ENCODE results near the gene POLN. TPM values are rescaled to one million over a fixed set of nuclear protein-coding genes. Genes with fewer than 3 reads are reported as not detected.

POLN gene
- polyA plus RNA-seq (2012; ENCODE audit: insufficient read length, low read depth), result 0.43 TPM

GRCh38 chr4:2241410-2242353 is at the start of gene POLN, which contains the start of gene HAUS3:
Gene POLN (minus strand): TSS chr4:2242121. CDS start chr4:2229231, 12,890 bp downstream.
Gene HAUS3 (minus strand): TSS chr4:2242121. CDS start chr4:2240946, 1,175 bp downstream.
- peak; percentile 67; the same call in 1 of the 2 replicates for TF ChIP-seq TAF1 (IDR thresholded peaks at IDR 0.05; ENCODE audit: borderline replicate concordance, insufficient read depth, low read length)
- no peak; the same call in 1 of the 2 replicates for TF ChIP-seq SIN3A (IDR thresholded peaks at IDR 0.05; ENCODE audit: borderline replicate concordance, insufficient read depth, low read length)
- TF ChIP-seq FOXP2 (optimal IDR thresholded peaks at IDR 0.05; ENCODE audit: borderline replicate concordance, extremely low read depth, extremely low read length, insufficient read depth), result no peak
- no peak for TF ChIP-seq REST (IDR thresholded peaks at IDR 0.05; ENCODE audit: insufficient read depth in 1 of 2, low read depth in 2 of 2, low read length in 2 of 2)
- TF ChIP-seq POLR2AphosphoS5 (IDR thresholded peaks at IDR 0.05; ENCODE audit: low read depth, low read length), result peak; percentile 95

GRCh38 chr4:2290974-2291704 is 49.2 kb upstream of the POLN start:
- no peak for TF ChIP-seq POLR2AphosphoS5 (IDR thresholded peaks at IDR 0.05; ENCODE audit: low read depth, low read length)
- TF ChIP-seq REST (IDR thresholded peaks at IDR 0.05; ENCODE audit: insufficient read depth in 1 of 2, low read depth in 2 of 2, low read length in 2 of 2), result no peak
- no peak for TF ChIP-seq FOXP2 (optimal IDR thresholded peaks at IDR 0.05; ENCODE audit: borderline replicate concordance, extremely low read depth, extremely low read length, insufficient read depth)
- no peak for TF ChIP-seq TAF1 (IDR thresholded peaks at IDR 0.05; ENCODE audit: borderline replicate concordance, insufficient read depth, low read length)
- TF ChIP-seq SIN3A (IDR thresholded peaks at IDR 0.05; ENCODE audit: borderline replicate concordance, insufficient read depth, low read length), result no peak

- TF ChIP-seq SIN3A (IDR thresholded peaks at IDR 0.05; ENCODE audit: borderline replicate concordance, insufficient read depth, low read length) (no peak), FOXP2 (optimal IDR thresholded peaks at IDR 0.05; ENCODE audit: borderline replicate concordance, extremely low read depth, extremely low read length, insufficient read depth) (no peak), TAF1 (IDR thresholded peaks at IDR 0.05; ENCODE audit: borderline replicate concordance, insufficient read depth, low read length) (no peak), POLR2AphosphoS5 (IDR thresholded peaks at IDR 0.05; ENCODE audit: low read depth, low read length) (no peak), REST (IDR thresholded peaks at IDR 0.05; ENCODE audit: insufficient read depth in 1 of 2, low read depth in 2 of 2, low read length in 2 of 2) (no peak)
Observed at GRCh38 chr4:2290488-2290887, 48.6 kb upstream of the POLN start.

GRCh38 chr4:2289955-2290333 is 48.0 kb upstream of the POLN start:
- TF ChIP-seq SIN3A (IDR thresholded peaks at IDR 0.05; ENCODE audit: borderline replicate concordance, insufficient read depth, low read length), result no peak
- TF ChIP-seq REST (IDR thresholded peaks at IDR 0.05; ENCODE audit: insufficient read depth in 1 of 2, low read depth in 2 of 2, low read length in 2 of 2), result no peak
- no peak for TF ChIP-seq POLR2AphosphoS5 (IDR thresholded peaks at IDR 0.05; ENCODE audit: low read depth, low read length)
- no peak for TF ChIP-seq FOXP2 (optimal IDR thresholded peaks at IDR 0.05; ENCODE audit: borderline replicate concordance, extremely low read depth, extremely low read length, insufficient read depth)
- no peak for TF ChIP-seq TAF1 (IDR thresholded peaks at IDR 0.05; ENCODE audit: borderline replicate concordance, insufficient read depth, low read length)
